H9 (cell line): ENCODE data around the gene SKIDA1. TPM values are rescaled to one million over a fixed set of nuclear protein-coding genes. Genes with fewer than 3 reads are reported as not detected.

Source experiments
- DNase-seq: peaks from one replicate; pipeline ENCODE4 v3.0.0-alpha.2; 2017
- H2AFZ ChIP-seq: one replicate; pipeline ENCODE4 v1.6.1; 2013; ENCODE audit warnings: mild to moderate bottlenecking, low read length, control low read depth, moderate library complexity
- H2AK5ac ChIP-seq: 2 replicates; pipeline ENCODE4 v1.6.1; 2013; ENCODE audit warnings: low read length, control low read depth, mixed read lengths; ENCODE audit not compliant: insufficient read length
- H2BK120ac ChIP-seq: one replicate; pipeline ENCODE4 v1.6.1; 2013; ENCODE audit warnings: low read depth, mild to moderate bottlenecking, low read length, control low read depth, inconsistent platforms; ENCODE audit not compliant: poor library complexity, severe bottlenecking
- H2BK12ac ChIP-seq: 2 replicates; pipeline ENCODE4 v1.6.1; 2013; ENCODE audit warnings: low read length, control low read depth, mixed read lengths, low read depth; ENCODE audit not compliant: insufficient read length
- H2BK15ac ChIP-seq: 2 replicates; pipeline ENCODE4 v1.6.1; 2013; ENCODE audit warnings: low read depth, low read length, control low read depth
- H2BK20ac ChIP-seq: one replicate; pipeline ENCODE4 v1.6.1; 2013; ENCODE audit warnings: low read depth, mild to moderate bottlenecking, low read length, control low read depth, inconsistent platforms; ENCODE audit not compliant: poor library complexity, severe bottlenecking
- H2BK5ac ChIP-seq: 2 replicates; pipeline ENCODE4 v1.6.1; 2013; ENCODE audit warnings: low read length, control low read depth, mixed read lengths; ENCODE audit not compliant: insufficient read length
- H3K14ac ChIP-seq: 2 replicates; pipeline ENCODE4 v1.6.1; 2013; ENCODE audit warnings: low read length, control low read depth; ENCODE audit not compliant: insufficient read depth
- H3K18ac ChIP-seq: 2 replicates; pipeline ENCODE4 v1.6.1; 2013; ENCODE audit warnings: low read depth, mild to moderate bottlenecking, mixed read lengths, low read length, control low read depth; ENCODE audit not compliant: insufficient read length
- H3K23ac ChIP-seq: 2 replicates; pipeline ENCODE4 v1.6.1; 2013; ENCODE audit warnings: low read length, control low read depth, mixed read lengths, low read depth; ENCODE audit not compliant: insufficient read length
- H3K23me2 ChIP-seq: 2 replicates; pipeline ENCODE4 v1.6.1; 2013; ENCODE audit warnings: low read depth, mild to moderate bottlenecking, mixed read lengths, low read length, control low read depth; ENCODE audit not compliant: insufficient read length, poor library complexity, severe bottlenecking
- H3K27ac ChIP-seq: 2 replicates; pipeline ENCODE4 v1.5.1; 2013; ENCODE audit warnings: low read length, control low read depth, mixed read lengths, low read depth; ENCODE audit not compliant: insufficient read length
- H3K27me3 ChIP-seq: 2 replicates; pipeline ENCODE4 v1.6.1; 2013; ENCODE audit warnings: low read length, control low read depth, inconsistent platforms; ENCODE audit not compliant: insufficient read depth
- H3K4ac ChIP-seq: 2 replicates; pipeline ENCODE4 v1.6.1; 2013; ENCODE audit warnings: low read depth, mild to moderate bottlenecking, control low read depth, inconsistent platforms, low read length, moderate library complexity
- H3K4me1 ChIP-seq: 2 replicates; pipeline ENCODE4 v1.6.1; 2013; ENCODE audit warnings: low read length, control low read depth, inconsistent platforms; ENCODE audit not compliant: insufficient read depth
- H3K4me2 ChIP-seq: 2 replicates; pipeline ENCODE4 v1.6.1; 2013; ENCODE audit warnings: low read length, control low read depth, mixed read lengths; ENCODE audit not compliant: insufficient read length, insufficient read depth
- H3K56ac ChIP-seq: 2 replicates; pipeline ENCODE4 v1.6.1; 2013; ENCODE audit warnings: low read depth, mild to moderate bottlenecking, mixed read lengths, low read length, control low read depth; ENCODE audit not compliant: insufficient read length
- H3K79me1 ChIP-seq: 2 replicates; pipeline ENCODE4 v1.6.1; 2013; ENCODE audit warnings: low read depth, mild to moderate bottlenecking, moderate library complexity, low read length, control low read depth, inconsistent platforms; ENCODE audit not compliant: insufficient read depth, poor library complexity, severe bottlenecking
- H3K79me2 ChIP-seq: 2 replicates; pipeline ENCODE4 v1.6.1; 2013; ENCODE audit warnings: low read length, control low read depth, inconsistent platforms; ENCODE audit not compliant: insufficient read depth
- H3K9ac ChIP-seq: 2 replicates; pipeline ENCODE4 v1.6.1; 2013; ENCODE audit warnings: low read length, control low read depth, mixed read lengths; ENCODE audit not compliant: insufficient read length; ENCODE audit errors: extremely low read depth
- H3K9me3 ChIP-seq: one replicate; pipeline ENCODE4 v1.6.1; 2013; ENCODE audit warnings: low read depth, low read length, inconsistent platforms; ENCODE audit not compliant: control insufficient read depth
- H3T11ph ChIP-seq: one replicate; pipeline ENCODE4 v1.6.1; 2013; ENCODE audit warnings: mild to moderate bottlenecking, low read length, control low read depth, inconsistent platforms
- H4K20me1 ChIP-seq: one replicate; pipeline ENCODE4 v1.6.1; 2013; ENCODE audit not compliant: control insufficient read depth, insufficient read length, insufficient read depth
- H4K5ac ChIP-seq: 2 replicates; pipeline ENCODE4 v1.6.1; 2013; ENCODE audit warnings: low read depth, mild to moderate bottlenecking, mixed read lengths, low read length, control low read depth; ENCODE audit not compliant: insufficient read length
- H4K8ac ChIP-seq: replicated peaks from 2 replicates; pipeline ENCODE4 v1.6.1; 2013; ENCODE audit warnings: low read length, control low read depth, mixed read lengths, low read depth; ENCODE audit not compliant: insufficient read length
- H4K91ac ChIP-seq: 2 replicates; pipeline ENCODE4 v1.6.1; 2013; ENCODE audit warnings: low read depth, mild to moderate bottlenecking, moderate library complexity, mixed read lengths, low read length, control low read depth; ENCODE audit not compliant: insufficient read length
- H3K27ac Mint-ChIP-seq, 3 experiments: 2 replicates in 2 of 3; 3 replicates in 1 of 3; pipeline ENCODE4 v1.8.0; 2020 to 2021; ENCODE audit warnings: mixed read lengths in 3 of 3, mild to moderate bottlenecking in 1 of 3, moderate library complexity in 1 of 3
- H3K27me3 Mint-ChIP-seq: 2 replicates; pipeline ENCODE4 v1.8.0; 2021; ENCODE audit warnings: low read depth, mild to moderate bottlenecking, moderate library complexity, mixed read lengths
- H3K36me3 Mint-ChIP-seq, 3 experiments: 2 replicates in 2 of 3; 3 replicates in 1 of 3; pipeline ENCODE4 v1.8.0; 2020 to 2021; ENCODE audit warnings: low read depth in 3 of 3, mixed read lengths in 3 of 3; ENCODE audit not compliant: insufficient read depth in 1 of 3
- H3K4me1 Mint-ChIP-seq, 2 experiments: 2 replicates each; pipeline ENCODE4 v1.8.0; 2020; ENCODE audit warnings: mixed read lengths in 2 of 2
- H3K4me3 Mint-ChIP-seq, 2 experiments: 2 replicates in 1 of 2; 3 replicates in 1 of 2; pipeline ENCODE4 v1.8.0; 2020 to 2021; ENCODE audit warnings: mild to moderate bottlenecking in 2 of 2, mixed read lengths in 2 of 2, moderate library complexity in 1 of 2
- H3K9me3 Mint-ChIP-seq, 2 experiments: 2 replicates in 1 of 2; 3 replicates in 1 of 2; pipeline ENCODE4 v1.8.0; 2020; ENCODE audit warnings: mild to moderate bottlenecking in 2 of 2, mixed read lengths in 2 of 2, moderate library complexity in 1 of 2
- WGBS: extraction: QIAGEN DNeasy Blood & Tissue Kit; methylation state at CpG from one replicate; pipeline ENCODE4 v1.1.7; 2013; ENCODE audit warnings: missing lambda C conversion rate, low lambda C conversion rate, mixed read lengths; ENCODE audit not compliant: insufficient read length; ENCODE audit errors: extremely low coverage; 5-methylcytosine and 5-hydroxymethylcytosine counted together
- total RNA-seq: library from RNA; stranded (reverse); gene quantifications from 2 replicates; pipeline ENCODE4 v1.2.1, GENCODE V29; 2021
- TF ChIP-seq, protein P1 (sequence below): fragments of 200-600 bp; sonication (generic); conservative IDR thresholded peaks from 3 replicates; pipeline ENCODE4 v1.8.0; 2021; ENCODE audit warnings: antibody characterized with exemption, mild to moderate bottlenecking

SKIDA1 gene
- total RNA-seq, 1 experiment from 2014 or later = 5.9 TPM

DNA sequence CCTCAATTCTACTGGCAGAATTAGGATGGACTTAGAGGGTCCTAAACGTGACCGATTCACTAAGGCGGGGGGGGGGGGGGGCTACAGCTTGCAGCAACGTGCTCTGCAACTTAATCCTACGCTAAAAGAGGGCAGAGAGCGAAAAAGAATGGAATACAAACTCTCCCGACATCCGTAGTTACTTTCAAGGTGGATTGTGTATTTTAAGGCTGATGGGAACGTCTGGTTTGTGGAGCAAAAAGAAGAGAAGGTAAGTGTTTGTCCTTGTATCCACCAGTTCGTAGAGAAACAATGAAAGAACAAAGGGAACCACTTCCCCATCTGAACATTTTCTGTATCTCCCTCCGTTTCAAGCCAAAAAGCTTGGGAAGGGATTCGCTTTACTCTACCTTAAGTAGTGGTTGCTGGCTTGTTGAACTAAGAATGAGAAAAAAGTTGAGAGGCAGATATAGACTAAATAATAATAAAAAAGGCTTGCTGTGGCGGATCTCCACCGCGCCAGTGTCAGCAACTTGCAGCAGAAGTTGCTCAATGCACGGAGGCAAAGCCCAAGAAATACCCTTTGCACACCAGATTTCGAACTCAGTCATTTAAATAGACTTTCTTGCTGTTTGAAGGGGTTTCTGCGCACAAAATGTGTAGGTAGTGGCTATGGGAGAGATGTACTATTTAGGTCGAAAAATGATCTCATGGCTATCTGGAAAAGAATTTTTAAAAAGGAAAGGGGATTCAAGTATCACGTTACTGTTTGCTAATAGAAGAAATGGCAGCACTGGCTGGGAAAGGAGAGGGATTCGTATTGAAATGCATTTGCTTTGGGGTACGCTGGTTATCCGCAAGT, 736 bp downstream of the SKIDA1 start:
- no peaks in the 10 kb centered on the region for H3K79me1 ChIP-seq
- peak overlapping the region; percentile 89; the same call in 1 of the 2 replicates for H3K14ac ChIP-seq
- no peak for DNase-seq
- H3K79me2 ChIP-seq = no peaks in the 10 kb centered on the region
- no peaks in the 10 kb centered on the region; a peak in 1 of 7 replicates for H3K36me3 Mint-ChIP-seq
- H4K5ac ChIP-seq = peak overlapping the region; percentile 66
- peak overlapping the region; percentile 77 to 88 for H3K4me3 Mint-ChIP-seq
- H2BK15ac ChIP-seq = no peak overlapping the region
- H3K9me3 ChIP-seq = no peaks in the 10 kb centered on the region
- H2BK5ac ChIP-seq = peak overlapping the region; percentile 4
- peak overlapping the region; percentile 64 for H3K56ac ChIP-seq
- TF ChIP-seq, protein P1, sequence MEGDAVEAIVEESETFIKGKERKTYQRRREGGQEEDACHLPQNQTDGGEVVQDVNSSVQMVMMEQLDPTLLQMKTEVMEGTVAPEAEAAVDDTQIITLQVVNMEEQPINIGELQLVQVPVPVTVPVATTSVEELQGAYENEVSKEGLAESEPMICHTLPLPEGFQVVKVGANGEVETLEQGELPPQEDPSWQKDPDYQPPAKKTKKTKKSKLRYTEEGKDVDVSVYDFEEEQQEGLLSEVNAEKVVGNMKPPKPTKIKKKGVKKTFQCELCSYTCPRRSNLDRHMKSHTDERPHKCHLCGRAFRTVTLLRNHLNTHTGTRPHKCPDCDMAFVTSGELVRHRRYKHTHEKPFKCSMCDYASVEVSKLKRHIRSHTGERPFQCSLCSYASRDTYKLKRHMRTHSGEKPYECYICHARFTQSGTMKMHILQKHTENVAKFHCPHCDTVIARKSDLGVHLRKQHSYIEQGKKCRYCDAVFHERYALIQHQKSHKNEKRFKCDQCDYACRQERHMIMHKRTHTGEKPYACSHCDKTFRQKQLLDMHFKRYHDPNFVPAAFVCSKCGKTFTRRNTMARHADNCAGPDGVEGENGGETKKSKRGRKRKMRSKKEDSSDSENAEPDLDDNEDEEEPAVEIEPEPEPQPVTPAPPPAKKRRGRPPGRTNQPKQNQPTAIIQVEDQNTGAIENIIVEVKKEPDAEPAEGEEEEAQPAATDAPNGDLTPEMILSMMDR = no peak
- H3K9ac ChIP-seq = peak overlapping the region; percentile 82
- H2AK5ac ChIP-seq = no peak overlapping the region
- H2BK20ac ChIP-seq = no peak overlapping the region
- H3K4me1 Mint-ChIP-seq = peaks cover 65 to 66% of the 10 kb centered on the region in 2 experiments
- H3K23ac ChIP-seq = no peak overlapping the region
- peak overlapping the region; percentile 93 for H3K18ac ChIP-seq
- H3K27me3 ChIP-seq = no peaks in the 10 kb centered on the region; the same call in 1 of the 2 replicates
- H2BK120ac ChIP-seq = no peak overlapping the region
- peak overlapping the region; percentile 86 for H3T11ph ChIP-seq
- no peaks in the 10 kb centered on the region; a peak in 2 of 5 replicates for H3K9me3 Mint-ChIP-seq
- H3K4me1 ChIP-seq = 0 out of 2 replicates have a peak, but pooled peaks cover 2% of the 10 kb centered on the region
- H4K20me1 ChIP-seq = no peaks in the 10 kb centered on the region
- peak overlapping the region; percentile 91 for H3K4me2 ChIP-seq
- peak overlapping the region; percentile 92 for H3K27ac ChIP-seq
- no CpG with 5 or more reads among the region's 23 CpGs for WGBS
- H2BK12ac ChIP-seq = no peak overlapping the region
- no peak overlapping the region for H2AFZ ChIP-seq
- H3K27me3 Mint-ChIP-seq = peaks cover 11% of the 10 kb centered on the region
- no peak overlapping the region for H4K91ac ChIP-seq
- peak overlapping the region; percentile 53; the same call in 1 of the 2 replicates for H3K4ac ChIP-seq
- peaks cover 25% of the 10 kb centered on the region for H3K23me2 ChIP-seq
- peak overlapping the region; percentile 95 to 100 (median 99) for H3K27ac Mint-ChIP-seq
- no peak overlapping the region for H4K8ac ChIP-seq
